Lung (tissue), 12 donors: Measurements from ENCODE around the gene XK. TPM values are rescaled to one million over a fixed set of nuclear protein-coding genes. Genes with fewer than 3 reads are reported as not detected.

ENCODE experiments used
- ATAC-seq: fragments of 200-7000 bp; cut with Tn5 transposase; one replicate; pipeline ENCODE4 v1.9.1; 2020; ENCODE audit warnings: moderate number of reproducible peaks; ENCODE audit not compliant: insufficient read depth, low FRiP score
- DNase-seq, 3 donors: peaks; one replicate each; pipeline ENCODE4 v3.0.0-alpha.2; 2013 to 2017
- H3K27ac ChIP-seq, 2 donors: one replicate each; pipeline ENCODE4 v1.5.1; 2013; ENCODE audit warnings: mild to moderate bottlenecking in 2 of 2, moderate library complexity in 2 of 2, control low read depth in 1 of 2, inconsistent platforms in 1 of 2, low read depth in 1 of 2, low read length in 1 of 2
- H3K27me3 ChIP-seq, 3 donors: one replicate each; pipeline ENCODE4 v1.5.1; 2013; ENCODE audit warnings: low read length in 2 of 3; ENCODE audit not compliant: control insufficient read depth in 3 of 3, insufficient read depth in 3 of 3
- H3K36me3 ChIP-seq, 4 donors: one replicate each; pipeline ENCODE4 v1.5.1; 2013; ENCODE audit warnings: low read length in 4 of 4, mild to moderate bottlenecking in 1 of 4, moderate library complexity in 1 of 4; ENCODE audit not compliant: control insufficient read depth in 4 of 4, insufficient read depth in 4 of 4
- H3K4me1 ChIP-seq, 5 donors: one replicate each; pipeline ENCODE4 v1.5.1; 2013; ENCODE audit warnings: low read length in 5 of 5, mild to moderate bottlenecking in 2 of 5, moderate library complexity in 1 of 5; ENCODE audit not compliant: control insufficient read depth in 5 of 5, insufficient read depth in 5 of 5
- H3K4me3 ChIP-seq: one replicate; pipeline ENCODE4 v1.5.1; 2013; ENCODE audit warnings: mild to moderate bottlenecking, control low read depth, moderate library complexity
- H3K9ac ChIP-seq, 2 donors: one replicate each; pipeline ENCODE4 v1.5.1; 2013; ENCODE audit warnings: low read length in 2 of 2, control low read depth in 1 of 2; ENCODE audit not compliant: insufficient read depth in 1 of 2
- H3K9me3 ChIP-seq, 4 donors: one replicate each; pipeline ENCODE4 v1.5.1; 2013; ENCODE audit warnings: low read length in 3 of 4, mild to moderate bottlenecking in 1 of 4, moderate library complexity in 1 of 4; ENCODE audit not compliant: control insufficient read depth in 4 of 4, insufficient read depth in 3 of 4
- CTCF ChIP-seq: IDR thresholded peaks from 2 replicates; pipeline ENCODE4 v1.5.1; 2012; ENCODE audit warnings: mild to moderate bottlenecking; ENCODE audit errors: control extremely low read depth, extremely low read depth
- WGBS, 2 donors: extraction: QIAGEN DNeasy Blood & Tissue Kit; methylation state at CpG; one replicate each; pipeline ENCODE4 v1.1.7; 2013; 5-methylcytosine and 5-hydroxymethylcytosine counted together
- polyA plus RNA-seq, 2 donors: library from polyadenylated mRNA; stranded (reverse); fragments of 200-250 nt; gene quantifications; one replicate each; pipeline ENCODE4 v1.2.1, GENCODE V29; 2013
- total RNA-seq, 2 donors: library from RNA; depleted of rRNA in 1 of 2; stranded (reverse); fragments of >200 nt in 1 of 2; gene quantifications; one replicate each; pipeline ENCODE4 v1.2.1, GENCODE V29; 2014 to 2021
- donor health status: control.
- donor health status: control.
- donor health status: Bipolar disorder and iron deficiency.
- donor health status: healthy.
- donor health status: DM: yes; HTN: yes; CAD: no.

XK gene
- total and polyA plus RNA-seq, 4 donors, result 0.86 to 7.3 (median 2.1) TPM

GRCh38 chrX:37679888-37680287 is 5.7 kb upstream of the XK start:
- Histone ChIP-seq H3K27me3 (peaks cover 0 to 10% (median 9%) of the 10 kb centered on the region in 3 donors), H3K4me1 (peaks cover 0 to 10% (median 0%) of the 10 kb centered on the region in 5 donors), H3K27ac (no peak overlapping the region), H3K9me3 (no peaks in the 10 kb centered on the region), H3K4me3 (no peak overlapping the region), H3K36me3 (no peaks in the 10 kb centered on the region), H3K9ac (no peak overlapping the region)
- DNase-seq (no peak), ATAC-seq (no peak)
- 50 to 61% methylated on average over 1 of the region's 1 CpG for WGBS, 2 donors
- TF ChIP-seq CTCF, result no peak

DNA sequence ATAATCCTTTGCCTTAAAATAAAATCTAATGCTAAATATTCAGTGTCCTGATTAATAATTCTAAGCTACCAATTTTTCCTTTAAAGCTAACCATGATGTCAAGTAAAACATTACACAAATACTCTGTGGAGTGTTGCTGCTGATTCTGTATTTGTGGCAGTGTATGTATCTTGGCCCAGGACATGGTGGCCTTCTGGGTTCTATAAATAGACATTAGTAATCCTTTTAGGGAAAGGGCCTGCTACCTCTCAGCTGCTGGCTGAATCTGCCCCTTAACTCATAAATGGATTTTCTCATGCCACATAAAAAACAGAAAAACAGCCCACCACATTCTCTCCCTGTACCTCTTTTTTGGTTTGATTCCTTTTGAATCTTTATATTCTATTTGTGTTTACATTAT is 1.2 kb upstream of the XK start:
- peak overlapping the region in 1 of 2 donors; percentile 75 for H3K27ac ChIP-seq
- no peaks in the 10 kb centered on the region for H3K36me3 ChIP-seq
- H3K4me1 ChIP-seq, result peaks cover 0 to 12% (median 0%) of the 10 kb centered on the region in 5 donors
- DNase-seq (peak in 2 of 3 donors; percentile 29 to 49), ATAC-seq (no peak)
- peaks cover 5 to 15% (median 7%) of the 10 kb centered on the region in 3 donors for H3K27me3 ChIP-seq
- no peak for TF ChIP-seq CTCF
- no peak overlapping the region for H3K9ac ChIP-seq
- no peak overlapping the region for H3K4me3 ChIP-seq
- H3K9me3 ChIP-seq, result no peaks in the 10 kb centered on the region

- ATAC-seq (no peak), DNase-seq (no peak)
- Histone ChIP-seq H3K27ac (peak overlapping the region in 1 of 2 donors; percentile 75), H3K4me1 (peaks cover 0 to 12% (median 0%) of the 10 kb centered on the region in 5 donors), H3K9me3 (no peaks in the 10 kb centered on the region), H3K36me3 (no peaks in the 10 kb centered on the region), H3K4me3 (no peak overlapping the region), H3K27me3 (peaks cover 5 to 18% (median 7%) of the 10 kb centered on the region in 3 donors), H3K9ac (no peak overlapping the region)
- no peak for TF ChIP-seq CTCF
- WGBS, 2 donors, result 82 to 90% methylated on average over 3 of the region's 3 CpGs
Observed at GRCh38 chrX:37684973-37685372, 618 bp upstream of the XK start.

DNA sequence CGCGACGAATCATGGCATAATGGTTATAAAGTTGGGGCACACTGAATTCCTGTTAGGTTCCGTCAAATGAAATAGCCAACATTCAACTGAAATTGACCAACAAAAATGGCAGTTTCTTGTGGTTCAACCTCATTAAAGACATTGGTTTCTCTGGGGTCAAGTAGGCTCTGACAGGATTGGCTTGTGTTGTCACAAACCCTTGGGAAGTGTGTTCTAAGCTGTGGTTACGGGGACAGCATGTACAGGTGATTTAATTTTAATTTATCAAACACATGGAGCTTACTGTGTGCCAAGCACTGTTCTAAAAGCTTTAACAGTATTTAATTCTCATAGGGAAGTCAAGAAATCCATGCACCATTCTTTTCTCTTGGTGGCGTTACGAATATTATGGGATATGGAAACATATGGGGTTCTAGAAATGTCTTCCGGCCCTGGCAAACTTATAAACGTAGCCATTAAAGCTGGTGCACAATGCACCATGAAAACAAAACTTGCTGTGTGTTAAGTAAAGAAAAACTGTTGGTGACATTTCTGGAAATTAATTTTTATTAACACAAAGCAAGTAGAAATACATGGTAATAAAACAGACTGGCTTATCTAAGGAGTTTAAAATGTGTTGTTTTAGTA is 891 bp downstream of the XK start:
- H3K36me3 ChIP-seq, result no peaks in the 10 kb centered on the region
- ATAC-seq, result no peak
- WGBS, 2 donors, result 72 to 79% methylated on average over 9 of the region's 9 CpGs
- H3K4me1 ChIP-seq, result peaks cover 0 to 12% (median 0%) of the 10 kb centered on the region in 5 donors
- H3K27ac ChIP-seq, result peak overlapping the region; percentile 35 to 75
- no peak for TF ChIP-seq CTCF
- no peak overlapping the region for H3K4me3 ChIP-seq
- H3K9me3 ChIP-seq, result no peaks in the 10 kb centered on the region
- no peak for DNase-seq
- peaks cover 7 to 20% (median 8%) of the 10 kb centered on the region in 3 donors for H3K27me3 ChIP-seq
- no peak overlapping the region for H3K9ac ChIP-seq
